ENCODE results near the gene RCOR1.

DNA sequence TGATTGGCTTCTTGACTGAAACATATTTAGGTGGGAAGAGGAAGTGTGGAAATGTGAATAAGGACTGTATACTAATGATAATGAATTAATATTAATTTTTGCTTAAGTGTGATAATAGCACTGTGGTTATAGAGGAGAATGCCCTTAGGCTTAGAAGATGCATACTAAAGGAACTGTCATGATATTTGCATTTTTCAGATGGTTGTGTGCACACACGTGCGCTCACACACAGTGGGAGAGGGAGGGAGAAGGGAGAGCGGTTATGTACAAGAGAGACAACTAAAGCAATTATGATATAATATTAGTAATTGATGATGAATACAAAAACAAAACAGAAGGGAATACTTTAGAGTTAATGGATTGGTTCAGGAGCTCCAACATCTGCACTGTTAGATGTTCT is 54.2 kb downstream of the RCOR1 start:
- TF ChIP-seq POLR2AphosphoS5 (IDR thresholded peaks at IDR 0.05; ENCODE audit: low read depth, low read length) (no peak), EZH2 (IDR thresholded peaks at IDR 0.05; ENCODE audit: low read depth, low read length, severe bottlenecking) (no peak), POLR2A (IDR thresholded peaks at IDR 0.05; ENCODE audit: control extremely low read depth in 1 of 2, low read depth in 2 of 2, low read length in 2 of 2) (no peak), CREB1 (IDR thresholded peaks at IDR 0.05) (no peak)
- TF ChIP-seq, protein P1, sequence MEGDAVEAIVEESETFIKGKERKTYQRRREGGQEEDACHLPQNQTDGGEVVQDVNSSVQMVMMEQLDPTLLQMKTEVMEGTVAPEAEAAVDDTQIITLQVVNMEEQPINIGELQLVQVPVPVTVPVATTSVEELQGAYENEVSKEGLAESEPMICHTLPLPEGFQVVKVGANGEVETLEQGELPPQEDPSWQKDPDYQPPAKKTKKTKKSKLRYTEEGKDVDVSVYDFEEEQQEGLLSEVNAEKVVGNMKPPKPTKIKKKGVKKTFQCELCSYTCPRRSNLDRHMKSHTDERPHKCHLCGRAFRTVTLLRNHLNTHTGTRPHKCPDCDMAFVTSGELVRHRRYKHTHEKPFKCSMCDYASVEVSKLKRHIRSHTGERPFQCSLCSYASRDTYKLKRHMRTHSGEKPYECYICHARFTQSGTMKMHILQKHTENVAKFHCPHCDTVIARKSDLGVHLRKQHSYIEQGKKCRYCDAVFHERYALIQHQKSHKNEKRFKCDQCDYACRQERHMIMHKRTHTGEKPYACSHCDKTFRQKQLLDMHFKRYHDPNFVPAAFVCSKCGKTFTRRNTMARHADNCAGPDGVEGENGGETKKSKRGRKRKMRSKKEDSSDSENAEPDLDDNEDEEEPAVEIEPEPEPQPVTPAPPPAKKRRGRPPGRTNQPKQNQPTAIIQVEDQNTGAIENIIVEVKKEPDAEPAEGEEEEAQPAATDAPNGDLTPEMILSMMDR (IDR thresholded peaks at IDR 0.05; ENCODE audit: control extremely low read depth in 1 of 3, insufficient read depth in 1 of 3, low read depth in 1 of 3, low read length in 3 of 3): no peak
- TF ChIP-seq, protein P2, sequence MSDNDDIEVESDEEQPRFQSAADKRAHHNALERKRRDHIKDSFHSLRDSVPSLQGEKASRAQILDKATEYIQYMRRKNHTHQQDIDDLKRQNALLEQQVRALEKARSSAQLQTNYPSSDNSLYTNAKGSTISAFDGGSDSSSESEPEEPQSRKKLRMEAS (IDR thresholded peaks at IDR 0.05): no peak
